GM19351 (cell line): ENCODE measurements around the gene TGFB1.
"Not testable (repeated sequence)": the region's sequence is repeated elsewhere in the genome, so short reads cannot be mapped to it uniquely, and the experiment has no call there.

Experiments used
- ATAC-seq: cut with Tn5 transposase; IDR thresholded peaks from one replicate; pipeline ENCODE4 v1.9.1; 2021; ENCODE audit warnings: mild to moderate bottlenecking, moderate library complexity; ENCODE audit not compliant: unreplicated experiment

The TGFB1 gene

GRCh38 chr19:41346916-41347315 is 6.8 kb downstream of the TGFB1 start:
- not testable (repeated sequence) for ATAC-seq

- ATAC-seq: no peak
Observed at GRCh38 chr19:41344162-41344561, 9.6 kb downstream of the TGFB1 start.

DNA sequence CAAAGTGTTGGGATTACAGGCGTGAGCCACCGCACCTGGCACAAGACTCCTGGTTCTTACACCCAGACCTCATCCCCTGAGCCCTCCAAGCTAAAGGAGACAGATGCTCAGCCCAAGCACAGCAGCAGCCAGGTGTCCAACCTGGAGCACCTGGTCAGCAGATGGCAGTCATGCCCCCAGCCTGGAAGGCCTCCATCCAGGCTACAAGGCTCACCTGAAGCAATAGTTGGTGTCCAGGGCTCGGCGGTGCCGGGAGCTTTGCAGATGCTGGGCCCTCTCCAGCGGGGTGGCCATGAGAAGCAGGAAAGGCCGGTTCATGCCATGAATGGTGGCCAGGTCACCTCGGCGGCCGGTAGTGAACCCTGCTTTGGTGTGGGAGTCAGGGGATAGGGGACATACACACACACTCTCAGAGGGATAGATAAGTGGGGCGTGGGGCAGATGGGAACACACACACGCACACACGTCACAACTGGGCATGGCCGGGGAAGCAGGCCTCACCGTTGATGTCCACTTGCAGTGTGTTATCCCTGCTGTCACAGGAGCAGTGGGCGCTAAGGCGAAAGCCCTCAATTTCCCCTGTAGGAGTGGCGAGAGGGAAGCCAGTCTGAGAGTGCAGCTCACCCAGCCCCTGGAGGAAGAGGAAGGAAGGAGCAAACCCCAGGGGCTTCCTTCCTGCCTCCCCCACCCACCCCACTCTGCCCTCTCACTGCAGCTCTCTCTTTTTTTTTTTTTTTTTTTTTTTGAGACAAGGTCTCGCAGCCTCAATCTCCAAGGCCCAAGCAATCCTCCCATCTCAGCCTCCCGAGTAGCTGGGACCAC is 11.8 kb downstream of the TGFB1 start:
- no peak for ATAC-seq

DNA sequence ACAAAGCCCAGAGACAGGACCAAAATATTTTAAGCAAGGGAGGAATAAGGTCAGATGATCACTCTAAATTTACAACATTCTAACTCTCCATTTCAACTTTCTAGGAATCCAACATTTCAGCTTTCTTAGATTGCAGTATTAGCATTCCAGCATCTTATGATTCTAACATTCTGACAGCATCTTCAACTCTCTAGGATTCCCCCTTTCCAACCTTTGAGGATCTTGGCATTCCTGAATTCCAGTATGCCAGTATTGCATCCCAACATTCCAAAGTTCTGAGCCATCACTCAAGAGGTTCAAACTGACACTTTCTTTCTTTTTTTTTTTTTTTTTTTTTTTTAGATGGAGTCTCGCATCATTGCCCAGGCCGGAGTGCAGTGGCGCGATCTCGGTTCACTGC is 13.8 kb downstream of the TGFB1 start:
- no peak for ATAC-seq

DNA sequence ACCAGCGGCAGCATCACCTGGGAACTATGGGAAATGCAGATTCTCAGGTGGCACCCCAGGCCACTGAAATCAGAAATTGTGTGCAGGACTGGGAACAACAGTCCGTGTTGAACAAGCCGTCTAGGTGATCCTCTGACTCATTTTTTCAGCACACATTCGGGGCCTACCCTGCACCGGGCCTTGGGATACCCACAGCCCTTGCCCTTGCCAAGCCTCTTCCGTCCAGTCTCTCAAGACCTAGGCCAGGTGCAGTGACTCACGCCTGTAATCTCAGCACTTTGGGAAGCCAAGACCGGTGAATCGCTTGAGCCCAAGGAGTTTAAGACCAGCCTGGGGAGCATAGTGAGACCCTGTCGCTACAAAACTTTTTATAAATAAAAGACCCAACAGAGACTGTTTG is 18.3 kb downstream of the TGFB1 start:
- no peak for ATAC-seq

DNA sequence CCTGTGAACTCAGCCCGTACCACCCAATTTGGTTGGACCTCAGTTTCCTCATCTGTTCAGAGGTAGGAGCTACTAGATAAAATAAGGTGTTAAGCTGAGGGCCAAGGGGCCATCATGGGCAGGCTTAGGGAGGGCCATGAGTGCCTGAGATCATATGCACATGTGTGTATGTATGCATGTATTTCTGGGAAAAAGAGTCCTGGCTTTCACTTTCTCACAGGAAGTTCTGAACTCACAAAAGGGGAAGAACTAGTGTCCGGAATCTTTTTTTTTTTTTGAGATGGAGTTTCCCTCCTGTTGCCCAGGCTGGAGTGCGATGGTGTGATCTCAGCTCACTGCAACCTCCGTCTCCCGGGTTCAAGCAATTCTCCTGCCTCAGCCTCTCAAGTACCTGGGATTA is 18.9 kb downstream of the TGFB1 start:
- no peak for ATAC-seq

DNA sequence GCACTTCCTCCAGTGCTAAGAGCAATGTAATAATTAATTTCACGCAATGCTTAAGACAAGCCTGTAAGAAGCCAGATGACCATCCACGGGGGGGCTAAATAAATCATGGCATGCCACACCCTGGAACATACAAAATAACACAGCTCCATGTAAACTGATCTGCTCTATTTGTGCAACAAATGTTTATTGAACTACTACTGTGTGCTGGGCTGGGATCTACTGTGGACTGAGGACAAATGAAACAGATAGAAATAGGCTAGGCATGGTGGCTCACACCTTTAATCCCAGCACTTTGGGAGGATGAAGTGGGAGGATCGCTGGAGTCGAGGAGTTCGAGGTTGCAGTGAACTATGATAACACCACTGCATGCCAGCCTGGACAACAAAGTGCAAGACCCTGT is 21.3 kb downstream of the TGFB1 start:
- ATAC-seq: no peak

DNA sequence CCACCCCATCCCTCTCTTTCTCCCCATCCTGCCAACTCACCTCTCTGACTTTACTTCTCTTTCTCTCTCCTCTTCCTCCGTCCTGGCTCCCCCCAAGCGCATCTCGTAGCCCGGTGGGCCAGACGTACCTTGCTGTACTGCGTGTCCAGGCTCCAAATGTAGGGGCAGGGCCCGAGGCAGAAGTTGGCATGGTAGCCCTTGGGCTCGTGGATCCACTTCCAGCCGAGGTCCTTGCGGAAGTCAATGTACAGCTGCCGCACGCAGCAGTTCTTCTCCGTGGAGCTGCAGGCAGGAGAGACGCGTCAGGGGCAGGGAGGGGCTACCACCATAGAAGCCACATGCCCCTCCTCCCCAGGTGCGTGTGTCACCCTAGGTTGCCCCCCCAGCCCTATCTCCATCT is 21.7 kb downstream of the TGFB1 start:
- no peak for ATAC-seq

GRCh38 chr19:41330946-41331678 is 22.6 kb downstream of the TGFB1 start:
- no peak for ATAC-seq

DNA sequence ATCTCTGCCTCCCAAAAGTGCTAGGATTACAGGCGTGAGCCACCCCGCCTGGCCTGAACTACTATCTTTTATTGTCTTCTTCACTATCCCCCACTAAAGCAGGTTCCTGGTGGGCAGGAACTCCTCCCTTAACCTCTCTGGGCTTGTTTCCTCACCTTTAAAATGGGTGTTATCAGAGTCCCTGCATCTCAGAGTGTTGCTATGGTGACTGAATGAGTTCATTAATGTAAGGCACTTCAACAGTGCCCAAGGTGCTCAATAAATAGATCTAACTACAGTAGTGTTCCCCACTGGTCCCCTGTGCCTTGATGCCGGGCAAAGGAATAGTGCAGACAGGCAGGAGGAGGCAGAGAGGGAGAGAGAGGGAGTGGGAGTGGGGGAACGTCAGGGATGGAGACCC is 23.2 kb downstream of the TGFB1 start:
- ATAC-seq: no peak

GRCh38 chr19:41328842-41329225 is 24.9 kb downstream of the TGFB1 start:
- ATAC-seq: no peak

- peak; percentile 2 for ATAC-seq
Observed at GRCh38 chr19:41328157-41328841, 25.4 kb downstream of the TGFB1 start.

DNA sequence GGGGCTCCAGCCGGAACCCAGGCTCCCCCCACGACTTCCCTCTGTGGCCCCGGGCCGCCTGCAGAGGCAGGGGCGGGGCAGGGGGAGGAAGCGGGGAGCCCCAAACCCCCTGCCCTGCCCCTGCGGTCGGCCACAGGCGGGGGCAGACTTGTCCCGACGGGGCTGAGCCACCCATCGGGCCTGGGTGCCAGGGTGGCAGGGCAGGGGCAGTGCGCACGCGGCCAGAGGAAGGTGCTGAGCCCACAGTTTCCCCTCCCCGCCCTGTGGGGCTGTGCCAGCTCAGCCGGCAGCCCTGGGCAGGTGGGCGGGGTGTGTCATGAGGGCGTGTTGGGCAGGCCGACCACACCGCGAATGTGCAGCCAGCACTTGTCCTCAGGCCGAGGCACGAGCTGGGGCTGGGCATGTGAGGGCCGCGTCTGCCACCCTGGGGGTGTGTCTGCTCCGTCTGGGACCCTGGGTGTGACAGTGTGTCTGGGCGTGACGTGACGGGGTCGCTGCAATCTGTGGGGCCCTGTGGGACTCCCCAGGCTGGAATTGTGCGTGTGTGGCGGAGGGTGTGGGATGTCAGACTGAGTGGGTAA is 26.1 kb downstream of the TGFB1 start:
- ATAC-seq: peak; percentile 51

- ATAC-seq: no peak
Observed at GRCh38 chr19:41327076-41327575, 26.6 kb downstream of the TGFB1 start.

DNA sequence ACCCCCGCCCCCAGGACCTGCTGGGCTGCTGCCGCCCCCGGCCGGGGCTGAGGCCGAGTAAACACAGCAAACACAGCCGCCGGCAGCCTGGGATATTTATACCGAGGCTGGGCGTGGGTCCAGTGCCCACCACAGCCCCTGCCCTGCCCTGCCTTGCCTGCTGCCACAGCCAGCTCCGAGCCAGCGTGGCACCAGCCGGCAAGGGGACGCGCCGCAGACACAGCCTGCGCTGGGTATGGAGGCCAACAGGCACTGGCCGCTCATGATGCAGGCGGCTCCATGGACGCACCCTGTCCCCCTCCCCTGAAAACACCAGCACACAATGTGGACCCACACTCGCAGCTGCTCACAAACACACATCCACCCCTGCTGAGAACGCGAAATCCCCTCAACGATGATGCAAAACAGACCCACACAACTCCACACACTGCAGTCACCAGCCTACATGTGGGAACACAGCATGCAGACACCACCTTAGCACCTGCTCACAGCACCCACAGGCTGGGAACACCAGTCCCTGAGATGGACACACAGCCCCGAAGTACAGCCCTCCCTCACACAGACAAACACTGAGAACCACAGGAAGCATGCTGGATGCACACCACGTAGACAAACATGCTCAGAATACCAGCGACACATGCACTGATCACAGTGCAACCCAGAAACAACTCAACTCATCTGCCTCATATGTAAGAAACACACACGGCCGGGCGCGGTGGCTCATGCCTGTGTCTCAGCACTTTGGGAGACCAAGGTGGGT is 27.6 kb downstream of the TGFB1 start:
- ATAC-seq: no peak

DNA sequence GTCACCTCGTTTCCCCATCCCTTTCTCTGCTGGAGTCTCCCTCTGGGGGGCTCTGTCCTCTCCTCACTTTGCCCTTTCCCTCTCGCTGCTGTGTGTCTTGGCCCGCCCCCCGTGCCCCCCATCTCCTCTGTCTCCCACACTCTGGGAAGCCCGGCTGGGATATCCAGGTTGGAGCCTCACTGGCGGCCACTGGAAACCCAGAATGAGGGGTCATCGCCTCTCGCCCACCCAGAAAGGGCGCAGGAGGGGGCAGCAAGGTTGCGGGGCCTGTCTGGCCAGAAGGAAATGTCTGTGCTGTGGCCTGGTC is 28.1 kb downstream of the TGFB1 start:
- no peak for ATAC-seq

- no peak for ATAC-seq
Observed at GRCh38 chr19:41324921-41325639, 28.6 kb downstream of the TGFB1 start.

GRCh38 chr19:41324231-41324702 is 29.5 kb downstream of the TGFB1 start:
- ATAC-seq: no peak

- ATAC-seq: no peak
Observed at GRCh38 chr19:41323430-41324125, 30.1 kb downstream of the TGFB1 start.
